Measurements from ENCODE around the gene ALKBH5.

GRCh38 chr17:18155179-18155578 is 28.4 kb upstream of the ALKBH5 start:
- TF ChIP-seq EZH2 (IDR thresholded peaks at IDR 0.05; ENCODE audit: insufficient read depth, poor library complexity, severe bottlenecking) (no peak), EZH2phosphoT487 (IDR thresholded peaks at IDR 0.05; ENCODE audit: insufficient read depth, low read depth) (no peak)

Measured in GM23248 (cell line).